CD4-positive, alpha-beta T cell treated with Interleukin-17A for 4 hours (primary cell): Measurements from ENCODE around the gene DIMT1.

ENCODE experiments used
- DNase-seq: peaks from one replicate; pipeline ENCODE4 v3.0.0-alpha.2; 2020; ENCODE audit warnings: mixed read lengths

The DIMT1 gene

GRCh38 chr5:62403411-62404250 lies at the start of gene DIMT1:
Gene DIMT1 (minus strand): TSS chr5:62403905. CDS start chr5:62403772, 133 bp downstream.
- DNase-seq: peak; percentile 91

- no peak for DNase-seq
Observed at GRCh38 chr5:62450259-62450658, 46.6 kb upstream of the DIMT1 start.

- DNase-seq: no peak
Observed at GRCh38 chr5:62448528-62448927, 44.8 kb upstream of the DIMT1 start.

- no peak for DNase-seq
Observed at GRCh38 chr5:62432621-62433064, 28.9 kb upstream of the DIMT1 start.

GRCh38 chr5:62431735-62432620 lies 28.3 kb upstream of the DIMT1 start:
- DNase-seq: no peak

- DNase-seq: no peak
Observed at GRCh38 chr5:62424763-62425162, 21.1 kb upstream of the DIMT1 start.

- DNase-seq: no peak
Observed at GRCh38 chr5:62421414-62421813, 17.7 kb upstream of the DIMT1 start.

GRCh38 chr5:62419609-62420008 lies 15.9 kb upstream of the DIMT1 start:
- no peak for DNase-seq

- no peak for DNase-seq
Observed at GRCh38 chr5:62418462-62419076, 14.9 kb upstream of the DIMT1 start.

GRCh38 chr5:62413711-62414110 lies 10.0 kb upstream of the DIMT1 start:
- no peak for DNase-seq

GRCh38 chr5:62412549-62413329 lies 9.0 kb upstream of the DIMT1 start, which contains the start of gene IPO11:
Gene IPO11 (plus strand): TSS chr5:62412763. CDS start chr5:62437280, 24,517 bp downstream.
- peak; percentile 98 for DNase-seq

GRCh38 chr5:62395210-62395950 lies 8.3 kb downstream of the DIMT1 start:
- no peak for DNase-seq

- no peak for DNase-seq
Observed at GRCh38 chr5:62386824-62387223, 16.9 kb downstream of the DIMT1 start.

- no peak for DNase-seq
Observed at GRCh38 chr5:62385816-62386400, 17.8 kb downstream of the DIMT1 start.

- no peak for DNase-seq
Observed at GRCh38 chr5:62385131-62385530, 18.6 kb downstream of the DIMT1 start.

- DNase-seq: no peak
Observed at GRCh38 chr5:62376064-62376463, 27.6 kb downstream of the DIMT1 start.

- no peak for DNase-seq
Observed at GRCh38 chr5:62375627-62376026, 28.1 kb downstream of the DIMT1 start.

- DNase-seq: no peak
Observed at GRCh38 chr5:62374090-62374489, 29.6 kb downstream of the DIMT1 start.

- DNase-seq: no peak
Observed at GRCh38 chr5:62373382-62373781, 30.3 kb downstream of the DIMT1 start.

- no peak for DNase-seq
Observed at GRCh38 chr5:62372600-62372999, 31.1 kb downstream of the DIMT1 start.

GRCh38 chr5:62371409-62371808 lies 32.3 kb downstream of the DIMT1 start:
- DNase-seq: no peak
